GM19023 (cell line): ENCODE measurements around the gene PLEKHA7.
"Not testable (repeated sequence)": the region's sequence is repeated elsewhere in the genome, so short reads cannot be mapped to it uniquely, and the experiment has no call there.

ENCODE experiments used
- ATAC-seq: cut with Tn5 transposase; IDR thresholded peaks from one replicate; pipeline ENCODE4 v1.9.1; 2021; ENCODE audit warnings: mild to moderate bottlenecking, moderate library complexity; ENCODE audit not compliant: unreplicated experiment

Gene PLEKHA7, protein sequence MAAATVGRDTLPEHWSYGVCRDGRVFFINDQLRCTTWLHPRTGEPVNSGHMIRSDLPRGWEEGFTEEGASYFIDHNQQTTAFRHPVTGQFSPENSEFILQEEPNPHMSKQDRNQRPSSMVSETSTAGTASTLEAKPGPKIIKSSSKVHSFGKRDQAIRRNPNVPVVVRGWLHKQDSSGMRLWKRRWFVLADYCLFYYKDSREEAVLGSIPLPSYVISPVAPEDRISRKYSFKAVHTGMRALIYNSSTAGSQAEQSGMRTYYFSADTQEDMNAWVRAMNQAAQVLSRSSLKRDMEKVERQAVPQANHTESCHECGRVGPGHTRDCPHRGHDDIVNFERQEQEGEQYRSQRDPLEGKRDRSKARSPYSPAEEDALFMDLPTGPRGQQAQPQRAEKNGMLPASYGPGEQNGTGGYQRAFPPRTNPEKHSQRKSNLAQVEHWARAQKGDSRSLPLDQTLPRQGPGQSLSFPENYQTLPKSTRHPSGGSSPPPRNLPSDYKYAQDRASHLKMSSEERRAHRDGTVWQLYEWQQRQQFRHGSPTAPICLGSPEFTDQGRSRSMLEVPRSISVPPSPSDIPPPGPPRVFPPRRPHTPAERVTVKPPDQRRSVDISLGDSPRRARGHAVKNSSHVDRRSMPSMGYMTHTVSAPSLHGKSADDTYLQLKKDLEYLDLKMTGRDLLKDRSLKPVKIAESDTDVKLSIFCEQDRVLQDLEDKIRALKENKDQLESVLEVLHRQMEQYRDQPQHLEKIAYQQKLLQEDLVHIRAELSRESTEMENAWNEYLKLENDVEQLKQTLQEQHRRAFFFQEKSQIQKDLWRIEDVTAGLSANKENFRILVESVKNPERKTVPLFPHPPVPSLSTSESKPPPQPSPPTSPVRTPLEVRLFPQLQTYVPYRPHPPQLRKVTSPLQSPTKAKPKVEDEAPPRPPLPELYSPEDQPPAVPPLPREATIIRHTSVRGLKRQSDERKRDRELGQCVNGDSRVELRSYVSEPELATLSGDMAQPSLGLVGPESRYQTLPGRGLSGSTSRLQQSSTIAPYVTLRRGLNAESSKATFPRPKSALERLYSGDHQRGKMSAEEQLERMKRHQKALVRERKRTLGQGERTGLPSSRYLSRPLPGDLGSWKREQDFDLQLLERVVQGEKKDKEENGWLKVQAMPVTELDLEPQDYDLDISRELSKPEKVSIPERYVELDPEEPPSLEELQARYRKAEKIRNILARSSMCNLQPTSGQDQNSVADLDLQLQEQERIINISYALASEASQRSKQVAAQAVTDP

DNA sequence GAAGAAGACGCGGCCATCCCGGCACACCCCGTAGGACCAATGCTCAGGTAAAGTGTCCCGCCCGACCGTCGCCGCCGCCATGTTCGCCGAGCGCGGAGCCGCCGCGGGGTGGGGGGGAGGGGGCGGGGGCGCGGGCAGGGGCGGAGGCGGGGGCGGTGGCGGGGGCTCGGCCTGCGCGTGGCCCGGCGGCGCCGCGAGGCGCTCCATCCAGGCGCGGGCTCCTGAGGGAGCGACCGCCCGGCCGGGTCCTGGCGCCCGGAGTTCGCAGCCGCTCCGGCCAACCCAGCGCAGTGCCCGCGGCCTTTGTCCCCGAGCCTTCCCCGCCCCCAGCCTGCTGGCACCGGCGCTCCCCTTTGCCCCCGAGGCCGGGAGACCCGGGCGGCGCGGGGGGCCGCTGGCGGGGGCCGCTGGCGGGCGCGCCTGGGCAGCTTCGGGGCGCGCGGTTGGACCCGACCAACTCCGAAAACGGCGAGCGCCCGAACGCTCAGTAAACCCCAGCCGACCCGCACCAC lies at the start of gene PLEKHA7:
Gene PLEKHA7 (minus strand): TSS at position 94 of the 512 bp plus-strand sequence. CDS start 13 bp downstream, at position 81.
- no peak for ATAC-seq

DNA sequence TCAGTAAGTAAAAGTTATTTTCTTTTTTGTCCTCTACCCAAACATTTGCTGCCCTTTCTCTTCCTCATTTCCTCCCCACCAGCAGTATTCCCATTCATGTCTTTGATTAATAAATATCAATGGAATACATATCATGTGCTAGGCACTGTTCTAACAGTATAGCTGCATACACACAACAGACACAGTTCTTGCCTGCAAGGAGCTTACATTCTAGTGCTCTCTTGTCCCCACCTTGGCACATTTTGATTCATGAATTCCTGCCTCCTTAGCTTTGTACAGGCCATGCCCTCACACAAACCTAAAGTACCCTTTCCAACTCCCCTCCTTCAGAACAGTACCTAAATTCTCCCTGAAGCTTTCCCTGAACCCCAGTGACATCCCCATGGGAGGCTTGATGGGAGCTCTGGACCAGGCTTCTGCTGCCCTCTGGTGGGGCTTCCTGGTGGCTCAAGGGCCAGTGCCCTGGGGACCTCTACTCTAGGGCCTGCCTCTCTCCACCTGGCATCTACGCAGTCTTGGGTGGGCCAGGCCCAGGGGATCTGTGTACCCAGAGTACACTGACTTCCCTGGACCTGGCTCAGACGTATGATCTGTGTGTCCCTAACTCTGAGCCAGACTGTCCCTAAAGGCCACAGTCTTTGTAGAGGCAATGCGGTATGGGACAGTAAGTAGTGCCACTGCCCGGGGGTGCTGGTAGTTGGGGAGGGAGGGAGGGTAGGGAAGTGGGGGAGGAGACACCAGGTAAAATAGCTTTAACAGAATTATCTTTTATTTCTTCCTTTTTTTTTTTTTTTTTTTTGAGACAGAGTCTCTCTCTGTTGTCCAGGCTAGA lies 49.2 kb upstream of the PLEKHA7 start:
- peak; percentile 70 for ATAC-seq

DNA sequence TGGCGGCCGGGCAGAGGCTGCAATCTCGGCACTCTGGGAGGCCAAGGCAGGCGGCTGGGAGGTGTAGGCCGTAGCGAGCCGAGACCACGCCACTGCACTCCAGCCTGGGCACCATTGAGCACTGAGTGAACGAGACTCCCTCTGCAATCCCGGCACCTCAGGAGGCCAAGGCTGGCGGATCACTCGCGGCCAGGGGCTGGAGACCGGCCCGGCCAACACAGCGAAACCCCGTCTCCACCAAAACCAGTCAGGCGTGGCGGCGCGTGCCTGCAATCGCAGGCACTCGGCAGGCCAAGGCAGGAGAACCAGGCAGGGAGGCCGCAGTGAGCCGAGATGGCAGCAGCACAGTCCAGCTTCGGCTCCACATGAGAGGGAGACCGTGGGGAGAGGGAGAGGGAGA lies 36.9 kb upstream of the PLEKHA7 start:
- ATAC-seq = not testable (repeated sequence)

DNA sequence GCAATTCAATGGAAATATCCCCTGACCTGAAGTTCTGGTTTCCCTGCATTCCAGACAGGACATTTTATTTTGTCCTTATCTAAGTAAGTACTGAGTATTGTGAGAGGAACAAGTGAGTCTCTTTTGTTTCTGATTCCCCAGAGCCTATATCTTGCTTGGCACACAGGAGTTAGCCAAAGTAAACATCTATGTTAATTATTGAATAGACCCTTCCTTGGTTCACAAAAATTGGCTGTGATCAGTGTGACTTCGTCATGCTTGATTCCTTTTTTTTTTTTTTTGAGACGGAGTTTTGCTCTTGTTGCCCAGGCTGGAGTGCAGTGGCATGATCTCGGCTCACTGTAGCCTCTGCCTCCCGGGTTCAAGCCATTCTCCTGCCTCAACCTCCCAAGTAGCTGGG lies 34.3 kb upstream of the PLEKHA7 start:
- ATAC-seq = not testable (repeated sequence)

DNA sequence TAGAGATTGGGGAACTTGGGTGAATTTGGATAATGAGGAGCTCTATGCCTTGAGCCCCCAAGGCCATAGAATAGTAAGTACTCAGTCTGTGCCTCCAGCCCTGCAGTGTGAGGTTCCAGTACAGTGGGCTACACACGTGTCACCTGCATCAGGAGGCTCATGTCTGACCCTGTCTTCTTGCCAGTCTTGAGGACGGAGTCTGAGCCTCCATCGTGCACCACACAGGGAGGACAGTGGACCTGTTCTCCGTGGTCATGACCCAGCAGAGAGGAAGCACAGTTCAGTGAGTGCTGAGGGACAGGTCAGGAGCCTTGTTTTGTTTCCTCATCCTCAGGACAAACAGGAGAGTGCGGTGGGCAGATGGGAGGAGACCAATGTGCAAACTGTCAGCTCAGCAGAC lies 32.5 kb upstream of the PLEKHA7 start:
- no peak for ATAC-seq

DNA sequence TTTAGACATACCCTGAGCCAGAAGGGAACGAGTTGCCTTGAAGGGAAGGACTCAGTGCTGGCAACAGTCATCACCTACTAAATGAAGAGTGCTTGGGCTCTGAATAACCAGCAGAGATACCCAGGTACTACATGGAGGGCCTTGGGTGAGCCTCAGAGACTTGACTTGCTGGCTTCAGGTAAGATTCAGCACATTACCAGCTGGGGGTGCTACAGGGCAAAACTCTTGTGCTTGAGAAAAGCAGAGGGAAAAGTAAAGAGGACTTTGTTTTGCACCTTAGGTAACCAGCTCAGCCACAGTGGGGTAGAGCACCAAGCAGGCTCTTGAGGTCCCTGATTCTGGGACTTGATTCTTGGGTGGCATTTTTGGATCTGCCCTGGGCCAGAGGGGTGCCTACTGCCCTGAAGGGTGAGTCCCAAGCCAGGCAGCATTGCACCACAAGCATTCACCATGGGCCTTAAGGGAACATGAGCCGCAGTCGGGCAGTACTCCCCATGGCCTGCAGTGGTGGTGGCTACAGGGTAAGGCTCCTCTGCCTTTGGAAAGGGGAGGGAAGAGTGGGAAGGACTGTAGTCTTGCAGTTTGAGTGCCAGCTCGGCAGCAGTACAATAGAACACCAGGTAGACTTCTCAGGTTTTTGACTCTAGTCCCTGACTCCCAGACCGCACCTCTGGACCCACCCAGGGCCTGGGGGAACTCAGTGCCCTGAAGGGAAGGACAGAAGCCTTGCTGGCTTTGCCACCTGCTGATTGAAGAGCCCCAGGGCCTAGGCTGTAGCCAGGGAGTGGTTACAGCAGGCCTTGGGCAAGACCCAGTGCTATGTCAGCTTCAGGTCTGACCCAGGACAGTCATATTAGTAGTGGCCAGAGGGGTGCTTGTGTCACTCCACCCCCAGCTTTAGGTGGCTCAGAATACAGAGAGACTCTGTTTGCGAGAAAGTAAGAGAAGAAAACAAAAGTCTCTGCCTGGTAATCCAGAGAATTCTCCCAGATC lies 22.7 kb upstream of the PLEKHA7 start:
- no peak for ATAC-seq

DNA sequence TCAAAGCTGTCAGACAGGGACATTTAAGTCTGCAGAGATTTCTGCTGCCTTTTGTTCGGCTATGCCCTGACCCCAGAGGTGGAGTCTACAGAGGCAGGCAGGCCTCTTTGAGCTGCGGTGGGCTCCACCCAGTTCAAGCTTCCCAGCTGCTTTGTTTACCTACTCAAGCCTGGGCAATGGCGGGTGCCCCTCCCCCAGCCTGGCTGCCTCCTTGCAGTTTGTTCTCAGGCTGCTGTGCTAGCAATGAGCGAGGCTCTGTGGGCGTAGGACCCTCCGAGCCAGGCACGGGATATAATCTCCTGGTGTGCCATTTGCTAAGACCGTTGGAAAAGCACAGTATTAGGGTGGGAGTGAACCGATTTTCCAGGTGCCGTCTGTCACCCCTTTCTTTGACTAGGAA lies 19.8 kb upstream of the PLEKHA7 start:
- ATAC-seq = not testable (repeated sequence)

DNA sequence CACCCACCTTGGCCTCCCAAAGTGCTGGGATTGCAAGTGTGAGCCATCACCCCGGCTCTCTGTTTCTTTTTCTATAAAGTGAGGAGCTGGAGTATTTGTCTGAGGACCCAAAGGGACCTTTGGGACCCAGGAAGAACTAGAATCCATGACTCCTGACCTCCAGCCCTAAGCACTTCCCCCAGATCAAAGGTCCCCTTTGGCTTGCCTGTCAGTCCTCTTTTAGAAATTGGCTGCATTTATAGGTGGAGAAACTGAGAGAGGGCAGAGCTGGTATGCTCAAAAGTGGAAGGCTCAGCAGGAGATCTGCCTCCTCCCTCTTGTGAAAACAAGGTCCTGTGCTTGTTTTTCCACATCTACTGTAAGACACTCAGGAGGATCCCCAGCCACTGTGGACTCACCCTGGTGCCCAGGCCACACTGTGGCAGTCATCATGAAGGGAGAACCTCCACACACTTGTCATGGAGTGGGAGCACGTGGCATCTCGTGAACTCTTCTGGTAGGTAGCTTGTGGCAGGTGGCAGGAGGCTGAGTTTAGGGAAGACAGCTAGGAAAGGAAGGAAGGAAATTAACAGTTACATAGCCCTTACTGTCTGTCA lies 12.4 kb upstream of the PLEKHA7 start:
- ATAC-seq = no peak

DNA sequence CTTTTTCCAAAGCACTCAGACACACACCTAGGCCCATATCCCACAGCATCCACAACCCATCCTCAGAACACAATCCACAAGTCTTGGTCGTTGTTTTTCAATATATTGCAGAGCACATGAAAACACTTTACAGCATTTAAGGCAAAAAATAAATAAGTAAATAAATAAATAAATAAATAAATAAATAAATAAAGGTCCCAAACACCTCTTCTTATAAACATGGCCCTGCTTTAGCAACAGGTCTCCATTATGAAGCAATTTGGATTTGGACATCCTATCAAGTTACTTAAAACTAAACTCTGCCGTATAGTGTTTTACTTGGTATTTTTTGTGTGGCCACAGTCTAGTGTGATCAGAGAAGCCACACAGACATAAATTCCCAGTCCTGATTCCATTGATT lies 10.7 kb upstream of the PLEKHA7 start:
- no peak for ATAC-seq

DNA sequence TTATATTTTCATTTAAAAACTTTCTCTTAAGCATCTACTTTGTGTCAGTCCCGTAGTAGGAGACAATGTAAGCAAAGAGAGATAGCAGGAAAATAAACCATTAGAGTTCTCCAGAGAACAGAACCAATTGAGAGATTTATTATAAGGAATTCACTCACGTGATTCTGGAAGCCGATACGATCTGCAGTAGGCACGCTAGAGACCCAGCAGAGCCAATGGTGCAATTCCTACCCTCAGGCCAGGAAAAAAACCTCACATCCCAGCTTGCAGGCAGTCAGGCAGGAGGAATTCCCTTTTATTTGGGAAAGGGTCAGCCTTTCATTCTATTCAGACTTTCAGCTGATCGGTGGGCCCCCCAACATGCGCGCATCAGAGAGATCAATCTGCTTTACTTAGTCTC lies 7.3 kb upstream of the PLEKHA7 start:
- ATAC-seq = no peak

DNA sequence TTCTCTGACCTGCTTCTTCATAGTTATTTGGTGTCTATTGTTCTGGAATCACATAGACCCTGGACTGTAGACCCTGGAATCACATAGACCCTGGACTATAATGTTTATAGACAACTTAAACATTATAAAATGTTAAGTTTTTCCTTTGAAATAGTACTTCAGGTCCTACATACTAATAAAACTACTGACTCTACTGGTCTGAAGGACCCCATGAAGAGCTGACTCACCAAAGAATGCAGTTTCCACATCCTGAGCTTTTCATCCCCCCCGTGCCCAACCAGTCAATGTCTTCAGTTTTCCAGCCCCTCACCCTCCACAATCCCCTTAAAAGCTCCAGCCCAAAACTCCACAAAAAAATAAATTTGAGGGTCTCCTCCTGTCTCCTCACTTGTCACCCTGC lies 6.6 kb upstream of the PLEKHA7 start:
- ATAC-seq = no peak

DNA sequence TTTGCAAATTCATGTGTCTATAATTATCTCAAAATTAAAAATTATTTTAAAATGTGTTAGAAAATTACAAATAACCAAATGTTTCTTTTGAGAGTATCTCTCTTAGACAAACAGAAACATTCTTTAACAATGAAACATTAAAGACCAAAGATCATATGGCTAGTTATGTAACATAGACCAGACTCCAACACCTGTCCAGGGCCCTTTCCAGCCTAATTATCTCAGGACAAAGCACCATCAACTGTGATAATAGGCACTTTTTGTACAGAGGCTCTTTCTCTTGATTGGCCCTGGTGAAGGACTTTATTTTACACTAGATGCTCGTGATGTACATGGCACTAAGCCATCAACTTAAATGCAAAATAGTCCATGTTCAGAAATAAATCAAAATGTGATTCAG lies 5.0 kb upstream of the PLEKHA7 start:
- no peak for ATAC-seq

DNA sequence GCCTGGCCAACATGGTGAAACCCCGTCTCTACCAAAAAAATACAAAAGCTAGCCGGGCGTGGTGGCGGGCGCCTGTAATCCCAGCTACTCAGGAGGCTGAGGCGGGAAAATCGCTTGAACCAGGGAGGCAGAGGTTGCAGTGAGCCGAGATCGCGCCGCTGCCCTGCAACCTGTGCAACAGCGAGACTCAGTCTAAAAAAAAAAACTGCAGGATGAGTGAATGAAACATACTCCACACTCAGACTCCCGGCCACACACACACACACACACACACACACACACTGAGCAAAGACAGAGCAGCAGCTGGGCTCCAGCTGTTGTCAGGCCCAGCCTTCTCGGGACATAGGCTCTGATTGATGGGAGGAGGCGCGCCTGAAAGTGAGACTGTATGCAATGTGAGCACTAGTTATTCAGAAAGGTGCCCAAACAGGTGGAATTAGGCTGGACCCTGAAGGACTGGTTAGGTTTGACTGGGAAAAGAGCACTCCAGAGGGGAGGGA lies 1.5 kb upstream of the PLEKHA7 start:
- ATAC-seq = no peak

DNA sequence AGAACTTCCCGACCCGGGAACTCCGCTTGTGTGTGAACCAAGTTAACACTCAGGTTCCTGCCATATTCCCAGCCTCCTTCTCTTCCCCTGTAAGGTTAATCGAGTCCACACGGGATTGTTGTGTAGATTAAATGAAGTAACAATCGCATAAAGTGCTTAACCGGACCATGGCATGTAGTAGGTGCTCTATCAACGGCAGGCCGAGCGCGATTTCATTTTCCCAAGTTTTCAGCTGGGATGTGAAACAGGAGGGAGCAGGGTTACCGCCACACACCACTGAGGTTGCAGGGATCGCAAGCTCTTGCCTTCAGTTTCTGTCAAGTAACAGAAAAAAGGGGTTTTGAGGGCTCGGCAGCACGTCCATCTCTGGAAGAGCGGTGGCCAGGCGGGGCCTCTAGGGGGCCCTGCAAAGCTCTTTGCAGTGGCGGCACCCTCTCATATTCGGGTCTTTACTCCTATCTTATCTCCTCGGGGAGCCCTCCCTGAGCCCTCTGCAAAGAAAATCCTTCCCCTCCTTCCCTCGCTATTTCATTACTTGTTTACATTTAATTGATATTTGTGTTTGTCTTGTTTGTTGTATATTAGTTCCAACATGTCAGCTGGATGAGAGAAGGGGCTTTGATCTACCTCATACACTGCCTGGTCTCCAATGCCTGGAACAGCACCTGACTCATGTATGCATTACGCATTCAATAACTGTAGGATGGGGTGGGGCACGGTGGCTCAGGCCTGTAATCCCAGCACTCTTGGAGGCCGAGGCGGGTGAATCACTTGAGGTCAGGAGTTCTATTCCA lies 816 bp upstream of the PLEKHA7 start:
- ATAC-seq = no peak

DNA sequence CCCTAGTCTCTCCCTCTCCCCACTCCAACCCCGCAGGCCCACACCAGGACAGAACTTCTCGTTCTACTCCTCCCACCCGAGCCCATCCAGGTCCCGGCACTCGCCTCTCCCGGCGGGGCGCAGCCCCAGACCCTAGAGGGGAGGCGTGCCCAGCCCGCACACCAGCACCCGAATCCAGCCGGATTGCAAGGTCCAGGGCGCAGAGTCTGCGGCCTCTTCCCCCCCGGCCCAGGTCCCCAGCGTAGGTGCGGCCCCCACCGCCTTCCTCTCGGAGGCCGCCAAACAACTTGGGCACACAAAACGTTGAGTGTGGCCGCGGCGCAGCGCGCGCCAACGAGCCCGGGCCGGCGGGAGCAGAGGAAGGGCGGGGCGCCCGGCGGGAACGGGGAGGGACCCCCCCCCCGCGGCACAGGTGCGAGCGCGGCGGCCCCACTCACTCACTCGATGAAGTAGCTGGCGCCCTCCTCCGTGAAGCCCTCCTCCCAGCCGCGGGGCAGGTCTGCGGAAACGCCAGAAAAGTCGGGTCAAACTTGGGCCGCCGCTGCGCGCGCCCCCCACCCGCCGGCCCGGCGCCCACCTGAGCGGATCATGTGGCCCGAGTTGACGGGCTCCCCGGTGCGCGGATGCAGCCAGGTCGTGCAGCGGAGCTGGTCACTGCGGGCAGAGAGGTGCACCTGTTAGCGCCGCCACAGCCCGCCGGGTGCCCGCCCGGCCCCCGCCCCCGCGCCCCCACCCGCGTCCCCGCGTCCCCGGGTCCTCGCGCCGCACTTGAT lies 480 bp downstream of the PLEKHA7 start:
- ATAC-seq = no peak

DNA sequence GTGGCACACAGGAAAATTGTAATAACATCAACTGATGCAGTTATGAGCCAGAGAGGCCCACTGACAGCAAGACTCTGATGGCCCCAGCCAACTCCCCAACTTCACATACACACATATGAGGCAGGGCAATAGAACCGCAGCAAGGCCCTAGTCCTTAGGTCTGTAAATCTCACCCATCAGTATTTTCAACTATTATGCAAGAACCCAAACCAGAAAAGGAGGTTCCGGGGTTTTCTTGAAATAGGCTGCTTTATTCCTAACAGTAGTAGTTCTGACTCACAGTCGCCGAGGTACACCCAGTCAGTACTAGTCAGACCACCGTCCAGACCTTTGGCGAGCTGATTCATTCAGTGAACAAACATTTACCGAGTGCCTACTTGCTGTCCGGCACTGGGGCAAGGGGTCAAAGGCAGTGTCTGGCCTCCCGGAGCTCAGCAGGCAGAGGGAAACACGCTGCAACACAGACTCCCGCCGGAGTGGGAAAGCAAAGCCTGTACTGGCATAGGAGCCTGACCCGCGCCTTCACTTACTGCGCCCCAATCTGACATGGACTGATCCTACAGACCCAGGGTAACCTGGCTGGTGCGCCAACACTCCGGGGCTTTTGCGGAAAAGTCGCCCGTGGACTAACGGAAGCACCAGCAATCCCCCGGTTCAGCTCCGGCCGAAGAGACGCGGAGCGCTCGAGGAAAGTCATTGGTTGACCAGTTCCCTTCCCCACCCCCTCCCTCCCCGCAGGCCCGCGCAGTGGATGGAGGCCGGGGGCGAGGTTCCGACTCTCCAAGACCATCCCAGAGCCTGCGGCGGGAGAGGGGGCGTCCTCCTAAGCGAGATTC lies 1.3 kb downstream of the PLEKHA7 start:
- ATAC-seq = no peak
